Stimulated activated CD4-positive, alpha-beta T cell treated with anti-CD3 and anti-CD28 coated beads, TNF-alpha, amount 100 ng/mL, for 1 hour (primary cell): Measurements from ENCODE around the gene GHRHR.

Experiments
- DNase-seq, 3 donors: peaks; one replicate each; pipeline ENCODE4 v3.0.0-alpha.2; 2020; ENCODE audit warnings: low read depth in 3 of 3, low spot score in 1 of 3

GHRHR gene

DNA sequence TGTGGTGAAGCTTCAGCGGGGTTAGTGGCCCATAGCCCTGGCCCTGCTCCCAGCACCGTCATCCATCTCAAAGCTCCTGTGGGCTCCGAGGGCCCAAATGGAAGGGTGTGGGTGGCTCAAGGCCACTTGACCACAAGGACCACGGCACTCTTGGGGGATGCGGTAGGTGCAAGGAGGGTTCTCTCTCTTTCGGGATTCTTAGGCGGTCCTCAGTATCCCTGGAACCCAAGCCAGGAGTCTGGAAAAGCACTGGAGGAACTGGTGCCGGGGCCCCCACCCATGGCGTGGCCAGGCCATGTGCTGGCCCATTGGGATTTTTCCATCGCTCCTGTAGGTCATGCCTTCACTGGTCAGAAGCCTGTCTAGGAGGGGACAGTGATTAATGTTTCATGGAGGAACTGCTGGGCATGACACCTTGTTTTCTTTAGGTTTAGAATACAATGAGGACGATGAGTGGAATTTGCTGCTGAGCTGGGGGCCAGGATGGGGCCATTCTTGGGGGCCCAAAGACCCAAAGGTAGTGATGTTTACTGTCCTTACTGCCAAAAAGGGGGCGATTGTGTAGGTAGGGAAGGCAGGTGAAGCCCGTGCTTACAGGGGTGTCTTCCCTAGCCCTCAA, 35.4 kb upstream of the GHRHR start:
- DNase-seq, result no peak

DNA sequence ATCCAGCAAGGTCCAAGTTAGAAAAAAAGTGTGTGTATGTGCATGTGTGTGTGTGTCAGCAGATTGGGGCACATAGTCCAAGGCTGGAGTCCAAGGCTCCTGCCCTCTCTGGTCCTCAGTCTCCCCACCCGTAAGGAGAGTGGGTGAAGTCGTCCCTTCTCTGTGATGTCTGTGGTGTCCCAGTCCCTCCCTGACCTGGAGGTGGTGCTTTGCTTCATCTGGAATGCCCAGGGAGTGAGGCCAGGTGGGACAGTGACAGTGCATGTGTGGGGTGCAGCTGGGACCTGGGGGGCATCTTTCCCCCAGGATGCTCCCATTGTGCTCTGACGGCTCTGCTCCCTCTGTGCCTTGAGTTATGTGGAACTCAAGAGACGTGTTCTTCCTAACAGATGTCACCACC, 34.1 kb upstream of the GHRHR start:
- DNase-seq, result no peak

- no peak for DNase-seq
Measured at GRCh38 chr7:30930621-30931020, 33.1 kb upstream of the GHRHR start.

- no peak for DNase-seq
Measured at GRCh38 chr7:30931161-30931928, 32.4 kb upstream of the GHRHR start.

DNA sequence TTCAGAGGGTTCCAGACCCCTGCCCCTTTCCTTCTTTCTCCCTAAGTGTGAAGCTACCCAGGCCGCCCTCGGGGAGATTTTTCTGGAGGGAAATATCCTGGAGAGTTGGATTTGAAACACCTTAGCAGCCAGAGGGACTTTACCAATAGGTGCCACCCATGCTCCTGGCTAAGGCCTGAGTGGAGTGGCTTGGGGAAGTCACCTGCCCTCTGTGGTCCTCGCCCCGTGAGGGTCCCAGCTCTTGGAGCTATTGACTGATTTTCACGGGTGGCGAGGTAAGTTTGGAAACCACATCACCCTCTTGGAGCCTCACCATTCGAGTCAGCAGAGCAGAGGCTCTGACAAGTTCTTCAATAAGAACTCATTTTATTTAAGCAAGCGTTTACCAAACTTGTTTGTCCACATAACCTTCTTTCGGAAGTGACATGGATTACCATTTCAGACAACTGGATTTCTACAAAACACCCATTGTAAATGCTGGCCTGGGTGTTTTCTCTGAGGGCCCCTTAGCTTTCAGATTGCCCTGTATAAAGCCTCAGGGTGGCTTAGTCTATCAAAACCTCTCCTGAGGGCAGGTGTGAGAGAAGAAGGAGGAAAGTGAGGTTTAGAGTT, 31.7 kb upstream of the GHRHR start:
- DNase-seq, result no peak

GRCh38 chr7:30932562-30932961, 31.2 kb upstream of the GHRHR start:
- DNase-seq, result no peak

DNA sequence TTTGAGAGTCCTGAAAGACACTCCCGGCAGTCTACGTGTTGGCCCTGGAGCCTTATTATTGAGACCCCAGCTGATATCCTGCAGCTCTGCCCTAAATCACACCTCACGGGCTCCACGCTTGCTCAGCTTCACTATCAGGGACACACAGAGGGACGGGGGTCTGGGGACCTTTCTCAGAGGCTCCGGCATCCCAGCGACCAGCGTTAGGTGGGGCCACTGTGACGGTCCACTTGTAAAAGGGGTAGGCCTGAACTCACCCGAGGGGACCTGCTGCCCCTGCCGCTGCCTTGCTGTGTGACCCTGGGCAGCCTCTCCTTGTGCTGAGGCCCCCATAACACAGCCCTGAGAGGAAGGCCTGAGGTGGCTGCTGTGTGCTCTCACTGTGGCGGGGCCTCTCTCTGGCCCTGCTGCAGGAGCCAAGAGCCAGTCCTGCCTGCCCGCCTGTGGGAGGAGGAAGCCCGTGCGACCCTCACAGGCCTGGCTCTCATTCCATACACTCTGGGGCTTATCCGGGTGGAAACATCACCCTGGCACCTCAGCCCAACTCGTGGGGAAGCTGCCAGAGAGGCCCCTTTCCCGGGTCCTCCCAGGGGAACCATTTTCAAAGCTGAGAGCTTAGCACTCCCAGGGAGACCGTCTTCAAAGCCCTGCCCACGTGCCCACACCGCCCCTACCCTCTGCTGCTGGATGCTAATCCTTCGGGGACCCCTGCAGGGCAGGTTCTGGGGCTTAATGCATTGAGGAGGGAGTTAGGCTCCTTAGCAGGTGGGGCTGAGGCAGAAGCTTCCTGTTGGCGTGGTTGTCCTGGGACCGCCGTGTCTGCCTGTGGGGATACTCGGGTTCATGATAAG, 30.4 kb upstream of the GHRHR start:
- DNase-seq, result no peak

GRCh38 chr7:30934225-30934624, 29.5 kb upstream of the GHRHR start:
- no peak for DNase-seq

DNA sequence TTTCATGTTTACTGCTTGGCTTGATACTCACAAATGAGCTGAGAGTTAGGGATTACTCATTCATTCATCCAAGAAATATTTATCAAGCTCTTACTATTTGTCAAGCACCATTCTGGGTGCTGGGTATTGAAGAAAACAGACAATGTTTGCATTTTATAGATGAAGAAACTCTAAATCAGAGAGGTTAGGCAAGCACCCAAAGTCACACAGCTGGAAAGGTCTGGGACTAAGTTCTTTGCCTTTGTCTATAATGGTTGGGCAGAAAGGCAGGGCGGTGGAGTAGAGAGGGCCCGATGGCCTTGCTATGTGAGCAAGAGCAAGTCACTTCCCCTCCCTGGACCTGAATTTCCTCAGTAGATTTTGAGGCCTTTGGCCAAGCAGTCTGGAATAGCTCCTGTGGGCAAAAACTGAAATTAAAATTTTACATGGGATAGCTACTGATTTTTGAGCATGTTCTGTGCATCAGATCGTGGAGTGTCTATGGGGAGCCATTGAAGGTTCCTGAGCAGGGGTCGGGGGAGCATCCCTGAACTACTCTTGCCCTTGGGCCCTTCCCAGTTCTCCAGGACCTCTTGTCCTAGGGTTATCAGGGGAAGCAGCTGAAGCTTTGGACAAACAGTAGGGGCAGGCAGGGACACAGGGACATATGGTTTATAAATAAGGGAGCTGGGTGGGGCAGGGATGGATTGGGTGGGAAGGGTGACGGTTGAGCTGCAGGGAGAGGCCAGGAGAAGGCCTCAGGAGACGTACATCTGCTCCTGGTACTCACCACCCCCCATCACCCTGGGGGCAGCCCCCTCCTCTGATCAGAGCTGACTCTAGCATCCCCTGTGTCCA, 28.8 kb upstream of the GHRHR start:
- DNase-seq, result no peak

GRCh38 chr7:30935569-30935877, 28.2 kb upstream of the GHRHR start:
- no peak for DNase-seq

- DNase-seq, result no peak
Measured at GRCh38 chr7:30936650-30937245, 27.0 kb upstream of the GHRHR start.

GRCh38 chr7:30937416-30937815, 26.3 kb upstream of the GHRHR start:
- DNase-seq, result no peak

GRCh38 chr7:30938435-30939316, 25.1 kb upstream of the GHRHR start:
- peak in 2 of 3 donors; percentile 19 to 52 for DNase-seq

GRCh38 chr7:30941582-30942323, 22.0 kb upstream of the GHRHR start:
- no peak for DNase-seq

- DNase-seq, result no peak
Measured at GRCh38 chr7:30950197-30950596, 13.6 kb upstream of the GHRHR start.

GRCh38 chr7:30954914-30955313, 8.8 kb upstream of the GHRHR start:
- no peak for DNase-seq

DNA sequence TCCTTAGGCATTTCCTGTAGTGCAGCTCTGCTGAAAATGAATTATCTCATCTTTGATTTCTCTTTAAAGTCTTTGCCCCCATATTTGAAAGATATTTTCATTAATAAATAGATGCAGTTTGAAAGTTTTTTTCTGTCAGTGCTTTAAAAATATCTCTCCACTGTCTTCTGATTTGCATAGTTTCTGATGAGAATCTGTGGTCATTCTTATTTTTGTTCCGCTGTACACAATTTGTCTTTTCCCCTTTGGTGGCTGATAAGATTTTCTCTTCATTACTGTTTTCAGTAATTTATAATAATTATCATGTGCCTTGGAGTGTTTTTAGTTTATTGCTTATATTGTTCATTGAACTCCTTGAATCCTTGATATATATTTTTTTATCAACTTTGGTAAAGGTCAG, 7.0 kb upstream of the GHRHR start:
- DNase-seq, result no peak

DNA sequence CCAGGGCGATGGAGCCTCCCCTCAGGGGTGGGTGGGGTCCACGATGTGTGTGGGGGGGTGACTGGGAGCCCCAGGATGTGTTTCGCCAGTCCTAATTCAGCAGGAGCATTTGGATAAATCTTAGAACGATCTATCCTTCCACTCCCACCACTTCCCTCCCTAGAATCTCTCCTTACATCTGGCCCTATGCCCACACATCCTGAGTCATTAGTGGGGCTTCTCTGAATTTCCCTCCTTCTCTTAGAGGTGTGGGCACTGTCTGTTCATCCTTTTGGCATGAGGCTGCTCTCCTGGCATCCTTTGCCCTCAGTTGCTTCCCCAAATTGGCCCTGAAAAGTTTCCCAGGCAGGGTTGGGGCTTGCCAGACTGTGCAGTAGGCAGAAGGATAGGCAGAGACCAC, 1.6 kb downstream of the GHRHR start:
- no peak for DNase-seq

GRCh38 chr7:30965883-30966282, 2.1 kb downstream of the GHRHR start:
- no peak for DNase-seq
